ENCODE data around the gene KLF9.

GRCh38 chr9:70420441-70421271 is 6.2 kb upstream of the KLF9 start:
- TF ChIP-seq CTCF (conservative IDR thresholded peaks at IDR 0.05; ENCODE audit: low read depth, low read length) = no peak
- no peak for TF ChIP-seq EZH2 (IDR thresholded peaks at IDR 0.05; ENCODE audit: borderline replicate concordance, low read depth, low read length, poor library complexity, severe bottlenecking)
